ENCODE measurements around the gene SEC63. TPM values are rescaled to one million over a fixed set of nuclear protein-coding genes. Genes with fewer than 3 reads are reported as not detected.

Gene SEC63
- total and polyA plus RNA-seq, 2 of the 4 experiments (the other 2 are of a cell fraction): 8.6 to 22.4 TPM

- Histone ChIP-seq H3K4me2 (ENCODE audit: low read depth, low read length) (no peak overlapping the region), H3K4me1 (ENCODE audit: control insufficient read depth, insufficient read depth, low read length) (no peaks in the 10 kb centered on the region), H2BK120ac (ENCODE audit: low read depth, low read length) (no peak overlapping the region), H2BK15ac (ENCODE audit: low read depth, low read length) (no peak overlapping the region), H3K27ac (ENCODE audit: insufficient read depth, low read length) (no peak overlapping the region), H3K79me1 (ENCODE audit: low read depth in 1 of 2, low read length in 2 of 2) (no peaks in the 10 kb centered on the region), H3K9me1 (ENCODE audit: insufficient read depth, low read length) (no peaks in the 10 kb centered on the region), H4K5ac (ENCODE audit: low read depth, low read length) (no peak overlapping the region), H2BK20ac (ENCODE audit: low read depth, low read length) (no peak overlapping the region), H4K8ac (ENCODE audit: low read depth in 2 of 2, low read length in 2 of 2) (no peak overlapping the region), H2BK5ac (ENCODE audit: low read depth, low read length, poor library complexity, severe bottlenecking) (no peak overlapping the region), H3K9ac (ENCODE audit: low read depth, low read length) (no peak overlapping the region), H3K14ac (replicated peaks; ENCODE audit: low read depth, low read length) (no peak overlapping the region), H2AK5ac (ENCODE audit: low read depth, low read length) (no peak overlapping the region), H3K36me3 (ENCODE audit: control insufficient read depth, insufficient read depth, low read length) (no peaks in the 10 kb centered on the region), H4K20me1 (ENCODE audit: insufficient read depth, low read length) (no peaks in the 10 kb centered on the region), H3K9me3 (ENCODE audit: control insufficient read depth, insufficient read depth, low read length) (no peaks in the 10 kb centered on the region), H3K56ac (ENCODE audit: extremely low read depth, insufficient read depth, low read length) (no peak overlapping the region), H3K4me3 (ENCODE audit: insufficient read depth, low read depth, low read length) (no peak overlapping the region), H3K27me3 (ENCODE audit: control insufficient read depth, insufficient read depth, low read length) (peaks cover 3% of the 10 kb centered on the region), H2AFZ (replicated peaks; ENCODE audit: low read length, poor library complexity) (no peak overlapping the region), H4K91ac (ENCODE audit: insufficient read depth, low read depth, low read length) (no peak overlapping the region), H3K23ac (ENCODE audit: low read depth, low read length) (no peak overlapping the region), H2AK9ac (replicated peaks; ENCODE audit: low read depth, low read length, poor library complexity) (no peak overlapping the region), H3K18ac (ENCODE audit: low read depth, low read length) (no peak overlapping the region), H3K4ac (ENCODE audit: low read depth, low read length) (no peak overlapping the region)
- in situ Hi-C loops (cut with MboI; ENCODE audit: low sequenced_read_pairs): no loop called here
- no TSS peak for BruUV-seq (replicated peaks)
- TF ChIP-seq POLR2A (IDR thresholded peaks at IDR 0.05; ENCODE audit: low read depth, low read length): no peak
- TF ChIP-seq BHLHE40 (IDR thresholded peaks at IDR 0.05; ENCODE audit: low read depth, low read length): no peak
- TF ChIP-seq SMC3 (IDR thresholded peaks at IDR 0.05; ENCODE audit: low read depth, low read length): no peak
- no peak for TF ChIP-seq USF2 (IDR thresholded peaks at IDR 0.05; ENCODE audit: low read depth, low read length)
- no peak for TF ChIP-seq NFE2L2 (IDR thresholded peaks at IDR 0.05; ENCODE audit: low read depth, low read length)
- TF ChIP-seq CHD1 (IDR thresholded peaks at IDR 0.05; ENCODE audit: low read depth, low read length): no peak
- no peak for TF ChIP-seq MAFK (IDR thresholded peaks at IDR 0.05; ENCODE audit: low read depth, low read length)
- TF ChIP-seq FOS (IDR thresholded peaks at IDR 0.05; ENCODE audit: low read depth, low read length): no peak
- ATAC-seq (ENCODE audit: low read depth) (no peak), DNase-seq (no peak)
- dilution Hi-C loops (cut with HindIII; ENCODE audit: low sequenced_read_pairs, unreplicated experiment): no loop called here
- ChIA-PET CTCF (no interaction called here), POLR2A (ENCODE audit: unreplicated experiment) (no interaction called here)
- intact Hi-C loops (cut with micrococcal nuclease): no loop called here
Measured at GRCh38 chr6:107999341-107999740, 41.3 kb upstream of the SEC63 start.
